H1 (cell line): Measurements from ENCODE around the gene RNF113B. TPM values are rescaled to one million over a fixed set of nuclear protein-coding genes. Genes with fewer than 3 reads are reported as not detected.

Experiments used
- CTCF ChIA-PET: fragments of 300-600 bp; sonication (Branson Sonifier 250); formaldehyde crosslinking; loops from one replicate; lab custom pipeline; 2021; ENCODE audit not compliant: partially characterized antibody; lab: Charles Lee
- POLR2A ChIA-PET: fragments of 300-600 bp; sonication (Branson Sonifier 250); formaldehyde crosslinking; loops from one replicate; lab custom pipeline; 2021; ENCODE audit warnings: inconsistent platforms; ENCODE audit not compliant: partially characterized antibody; lab: Charles Lee
- DNase-seq, 2 experiments: peaks; one replicate each; pipeline versions ENCODE4 v3.0.0 to v3.0.0-alpha.2; 2010 to 2022; ENCODE audit warnings: low spot score in 2 of 2, low read depth in 1 of 2, mixed read lengths in 1 of 2
- FAIRE-seq: peaks from 2 replicates; lab custom pipeline; 2011; peaks lifted over from hg19 to GRCh38; lab: Jason Lieb, UNC
- H2AFZ ChIP-seq: 2 replicates; pipeline ENCODE4 v1.8.1; 2012; ENCODE audit warnings: low read length, inconsistent platforms
- H2AK5ac ChIP-seq: 2 replicates; pipeline ENCODE4 v1.6.1; 2013; ENCODE audit warnings: low read depth, low read length
- H2BK120ac ChIP-seq: replicated peaks from 2 replicates; pipeline ENCODE3; 2013; ENCODE audit warnings: low read depth, low read length, inconsistent platforms
- H2BK12ac ChIP-seq: 2 replicates; pipeline ENCODE4 v1.6.1; 2013; ENCODE audit warnings: low read depth, low read length
- H2BK15ac ChIP-seq: 2 replicates; pipeline ENCODE4 v1.6.1; 2013; ENCODE audit warnings: low read length
- H2BK20ac ChIP-seq: 2 replicates; pipeline ENCODE4 v1.6.1; 2013; ENCODE audit warnings: low read length
- H2BK5ac ChIP-seq: 2 replicates; pipeline ENCODE4 v1.6.1; 2013; ENCODE audit warnings: low read depth, low read length
- H3K14ac ChIP-seq: 2 replicates; pipeline ENCODE4 v1.6.1; 2013; ENCODE audit warnings: inconsistent platforms; ENCODE audit not compliant: insufficient read length
- H3K18ac ChIP-seq: 2 replicates; pipeline ENCODE4 v1.6.1; 2013; ENCODE audit warnings: low read length; ENCODE audit errors: extremely low read depth
- H3K23ac ChIP-seq: 2 replicates; pipeline ENCODE4 v1.6.1; 2013; ENCODE audit warnings: inconsistent platforms; ENCODE audit not compliant: insufficient read length
- H3K23me2 ChIP-seq: 2 replicates; pipeline ENCODE4 v1.6.1; 2013; ENCODE audit warnings: low read depth, low read length
- H3K27ac ChIP-seq: 2 replicates; pipeline ENCODE4 v1.6.1; 2011; ENCODE audit warnings: low read depth, low read length, inconsistent platforms
- H3K27me3 ChIP-seq, 4 experiments: replicated peaks in 1 of 4; 1 replicate in 1 of 4; 2 replicates in 3 of 4; pipeline versions ENCODE4 v1.6.1 to v1.8.1; 2011 to 2013; ENCODE audit warnings: low read length in 3 of 4, mild to moderate bottlenecking in 3 of 4, inconsistent platforms in 2 of 4, mixed read lengths in 2 of 4, moderate library complexity in 1 of 4; ENCODE audit not compliant: control insufficient read depth in 3 of 4, insufficient read depth in 3 of 4; ENCODE audit errors: extremely low read depth in 1 of 4
- H3K36me3 ChIP-seq, 4 experiments: 2 replicates each; pipeline versions ENCODE4 v1.6.1 to v1.8.1; 2011 to 2013; ENCODE audit warnings: mild to moderate bottlenecking in 4 of 4, low read length in 3 of 4, moderate library complexity in 2 of 4, control low read depth in 1 of 4, inconsistent platforms in 1 of 4; ENCODE audit not compliant: insufficient read depth in 4 of 4, control insufficient read depth in 2 of 4
- H3K4ac ChIP-seq: replicated peaks from 2 replicates; pipeline ENCODE3; 2013; ENCODE audit warnings: low read length, low read depth, mixed read lengths, inconsistent platforms; ENCODE audit not compliant: insufficient read length
- H3K4me1 ChIP-seq, 4 experiments: replicated peaks in 1 of 4; 1 replicate in 1 of 4; 2 replicates in 3 of 4; pipeline versions ENCODE4 v1.6.1 to v1.8.1; 2011 to 2013; ENCODE audit warnings: low read length in 3 of 4, inconsistent platforms in 2 of 4, mixed read lengths in 1 of 4; ENCODE audit not compliant: insufficient read depth in 4 of 4, control insufficient read depth in 3 of 4
- H3K4me2 ChIP-seq, 2 experiments: 2 replicates each; pipeline versions ENCODE4 v1.6.1 to v1.8.1; 2011 to 2013; ENCODE audit warnings: low read depth in 2 of 2, low read length in 2 of 2, control low read depth in 1 of 2, inconsistent platforms in 1 of 2, mild to moderate bottlenecking in 1 of 2; ENCODE audit not compliant: insufficient read depth in 1 of 2
- H3K4me3 ChIP-seq, 4 experiments: fragments of 200-600, 300-600 bp in 1 of 4; sonication (generic), shearing (Covaris generic), sonication (Bioruptor Twin) in 1 of 4; 2 replicates each; pipeline versions ENCODE4 v1.5.1 to v1.8.1; 2011 to 2016; ENCODE audit warnings: low read length in 4 of 4, low read depth in 3 of 4, control low read depth in 2 of 4, inconsistent platforms in 2 of 4, mild to moderate bottlenecking in 2 of 4, mixed read lengths in 1 of 4, moderate library complexity in 1 of 4; ENCODE audit not compliant: insufficient read depth in 2 of 4; ENCODE audit errors: extremely low read depth in 1 of 4
- H3K56ac ChIP-seq: replicated peaks from 2 replicates; pipeline ENCODE3; 2013; ENCODE audit warnings: low read depth, mild to moderate bottlenecking, mixed read lengths, low read length, inconsistent platforms; ENCODE audit not compliant: insufficient read length
- H3K79me1 ChIP-seq: 2 replicates; pipeline ENCODE4 v1.6.1; 2013; ENCODE audit warnings: low read depth, low read length, control low read depth
- H3K79me2 ChIP-seq, 2 experiments: 2 replicates each; pipeline versions ENCODE4 v1.6.1 to v1.8.1; 2012 to 2013; ENCODE audit warnings: low read length in 2 of 2, mild to moderate bottlenecking in 2 of 2, inconsistent platforms in 1 of 2; ENCODE audit not compliant: insufficient read depth in 2 of 2, control insufficient read depth in 1 of 2
- H3K9ac ChIP-seq, 4 experiments: replicated peaks in 1 of 4; 1 replicate in 1 of 4; 2 replicates in 3 of 4; pipeline versions ENCODE4 v1.6.1 to v1.8.1; 2011 to 2013; ENCODE audit warnings: low read depth in 3 of 4, low read length in 3 of 4, control low read depth in 2 of 4, mild to moderate bottlenecking in 2 of 4, moderate library complexity in 2 of 4, inconsistent platforms in 1 of 4; ENCODE audit errors: extremely low read depth in 1 of 4
- H3K9me3 ChIP-seq, 2 experiments: 2 replicates each; pipeline versions ENCODE4 v1.6.1 to v1.8.1; 2012 to 2013; ENCODE audit warnings: mild to moderate bottlenecking in 2 of 2, moderate library complexity in 2 of 2, control low read depth in 1 of 2, inconsistent platforms in 1 of 2, low read depth in 1 of 2, low read length in 1 of 2, mixed read lengths in 1 of 2; ENCODE audit not compliant: insufficient read depth in 2 of 2
- H4K20me1 ChIP-seq, 2 experiments: replicated peaks in 1 of 2; 2 replicates each; pipeline versions ENCODE3 to v1.8.1; 2011 to 2013; ENCODE audit warnings: inconsistent platforms in 2 of 2, low read length in 2 of 2, mild to moderate bottlenecking in 1 of 2; ENCODE audit not compliant: insufficient read depth in 2 of 2, control insufficient read depth in 1 of 2
- H4K5ac ChIP-seq: 2 replicates; pipeline ENCODE4 v1.6.1; 2013; ENCODE audit warnings: low read length, low read depth, mixed read lengths, inconsistent platforms; ENCODE audit not compliant: insufficient read length
- H4K8ac ChIP-seq: 2 replicates; pipeline ENCODE4 v1.8.0; 2013; ENCODE audit warnings: mild to moderate bottlenecking, moderate library complexity, low read length, inconsistent platforms; ENCODE audit not compliant: insufficient read depth; ENCODE audit errors: extremely low read depth
- H4K91ac ChIP-seq: replicated peaks from 2 replicates; pipeline ENCODE3; 2013; ENCODE audit warnings: low read length, mixed read lengths, inconsistent platforms; ENCODE audit not compliant: insufficient read length
- CEBPB ChIP-seq: IDR thresholded peaks from 2 replicates; pipeline ENCODE4 v1.6.1; 2012; ENCODE audit warnings: low read depth, low read length
- CHD2 ChIP-seq: IDR thresholded peaks from 2 replicates; pipeline ENCODE4 v1.6.1; 2012; ENCODE audit warnings: low read length, improper control_type of control experiment
- EP300 ChIP-seq, 2 experiments: IDR thresholded peaks; 1 replicate in 1 of 2; 2 replicates in 1 of 2; pipeline ENCODE4 v1.6.1; 2011 to 2012; ENCODE audit warnings: low read depth in 2 of 2, low read length in 2 of 2, mild to moderate bottlenecking in 2 of 2, borderline replicate concordance in 1 of 2, inconsistent platforms in 1 of 2, moderate library complexity in 1 of 2
- EZH2 ChIP-seq: fragments of 200-600 bp; sonication (generic); IDR thresholded peaks from 2 replicates; pipeline ENCODE4 v1.7.1; 2012; ENCODE audit warnings: low read depth, mild to moderate bottlenecking, moderate library complexity, low read length, inconsistent platforms; ENCODE audit not compliant: severe bottlenecking
- GTF2F1 ChIP-seq: IDR thresholded peaks from 2 replicates; pipeline ENCODE4 v1.6.1; 2012; ENCODE audit warnings: low read depth, low read length, improper control_type of control experiment, borderline replicate concordance
- HDAC6 ChIP-seq: IDR thresholded peaks from one replicate; pipeline ENCODE4 v1.7.1; 2012; ENCODE audit warnings: low read depth, mild to moderate bottlenecking, inconsistent platforms, low read length, moderate library complexity
- MAX ChIP-seq: IDR thresholded peaks from 2 replicates; pipeline ENCODE4 v1.6.1; 2012; ENCODE audit warnings: inconsistent platforms
- PHF8 ChIP-seq: fragments of 200-600 bp; sonication (generic); conservative IDR thresholded peaks from 2 replicates; pipeline ENCODE4 v1.7.1; 2012; ENCODE audit warnings: low read depth, mild to moderate bottlenecking, inconsistent platforms, low read length, moderate library complexity
- POLR2AphosphoS5 ChIP-seq: IDR thresholded peaks from 2 replicates; pipeline ENCODE4 v1.6.1; 2011; ENCODE audit warnings: low read depth, low read length
- POU5F1 ChIP-seq: IDR thresholded peaks from 2 replicates; pipeline ENCODE4 v1.6.1; 2011; ENCODE audit warnings: low read depth, mild to moderate bottlenecking, low read length, moderate library complexity
- RFX5 ChIP-seq: IDR thresholded peaks from 2 replicates; pipeline ENCODE4 v1.6.1; 2011; ENCODE audit warnings: low read depth, low read length, improper control_type of control experiment, borderline replicate concordance
- SP4 ChIP-seq: IDR thresholded peaks from 2 replicates; pipeline ENCODE4 v1.6.1; 2012; ENCODE audit warnings: low read length, inconsistent platforms
- ZNF274 ChIP-seq: IDR thresholded peaks from 2 replicates; pipeline ENCODE4 v1.7.0; 2012; ENCODE audit warnings: low read length, borderline replicate concordance; ENCODE audit errors: extremely low read depth
- WGBS, 2 experiments: shearing (Covaris generic) in 1 of 2; methylation state at CpG; one replicate each; pipeline versions ENCODE4 v1.1.6 to v1.1.7; 2013 to 2015; ENCODE audit warnings: low lambda C conversion rate in 2 of 2, mixed read lengths in 2 of 2, inconsistent platforms in 1 of 2, low coverage in 1 of 2, missing lambda C conversion rate in 1 of 2; ENCODE audit not compliant: insufficient replicate concordance in 2 of 2, insufficient coverage in 1 of 2, insufficient read length in 1 of 2; ENCODE audit errors: extremely low coverage in 1 of 2, missing lambda C conversion rate in 1 of 2; 5-methylcytosine and 5-hydroxymethylcytosine counted together
- polyA plus RNA-seq, 7 experiments: library from polyadenylated mRNA; depleted of rRNA in 3 of 7; stranded (reverse) in 5 of 7; unstranded in 2 of 7; fragments of >200 nt in 5 of 7; fragments of 200-250 nt in 2 of 7; gene quantifications; 1 replicate in 5 of 7; 2 replicates in 1 of 7; 4 replicates in 1 of 7; pipeline versions ENCODE4 v1.2.1 to v1.2.3, GENCODE V29; 2011 to 2013; ENCODE audit warnings: missing spikeins in 2 of 7, mixed read lengths in 2 of 7
- total RNA-seq: library from RNA; stranded (reverse); fragmentation: NEBNext Ultra II Directional; extraction: Animal tissue kit (Norgen Biotek cat#: 25700); gene quantifications from 2 replicates; pipeline ENCODE4 v1.2.1, GENCODE V29; 2021

RNF113B gene
- total and polyA plus RNA-seq, 2 of the 8 experiments (the other 6 are each of a cell fraction or from before 2014, with no cell fraction given): not detected

DNA sequence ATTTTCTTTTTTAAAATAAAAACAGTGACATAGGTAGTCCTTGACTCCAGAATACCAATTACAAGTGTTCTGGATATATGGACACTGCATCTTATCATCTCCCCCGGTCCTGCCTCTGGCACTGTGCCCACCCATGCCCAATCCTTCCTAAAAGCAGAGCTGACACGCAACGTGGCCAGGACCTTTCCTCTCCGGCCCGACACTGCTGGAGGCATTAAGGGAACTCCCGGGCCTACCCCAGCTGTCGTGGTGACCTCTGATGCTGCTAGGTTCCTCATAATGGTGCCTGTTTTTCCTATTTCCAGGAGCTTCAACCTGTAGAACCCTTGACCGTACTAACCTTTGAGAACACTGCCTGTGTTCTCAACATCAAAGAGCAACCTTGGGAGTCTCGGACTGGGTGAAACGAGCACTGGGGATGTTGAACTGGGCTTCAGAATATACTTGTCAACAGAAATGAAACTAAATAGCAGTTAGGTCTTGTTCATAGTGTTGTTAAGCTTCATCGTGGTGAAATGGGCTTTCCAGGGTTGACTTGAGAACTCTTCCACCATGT is 13.9 kb upstream of the RNF113B start:
- H2BK5ac ChIP-seq: no peak overlapping the region
- H3K79me1 ChIP-seq: peaks cover 3% of the 10 kb centered on the region; the same call in 1 of the 2 replicates
- no peak overlapping the region for H3K4me2 ChIP-seq
- no peak overlapping the region for H2BK12ac ChIP-seq
- no peak overlapping the region for H2BK15ac ChIP-seq
- no peak for FAIRE-seq
- H2AFZ ChIP-seq: no peak overlapping the region
- CTCF ChIA-PET: interaction anchor here (1.0 to 1.9 kb wide), 2 partner anchors 11 to 55 kb away, joined by 3 to 8 read pairs; no protein-coding TSS in a partner anchor
- no peak overlapping the region for H3K9ac ChIP-seq
- no peak for DNase-seq
- H3K36me3 ChIP-seq: no peaks in the 10 kb centered on the region
- no peak overlapping the region for H3K56ac ChIP-seq
- H3K27ac ChIP-seq: no peak overlapping the region
- no peak overlapping the region for H3K4me3 ChIP-seq
- peaks cover 0 to 2% (median 1%) of the 10 kb centered on the region in 4 experiments; a peak in 1 of 7 replicates for H3K4me1 ChIP-seq
- no peaks in the 10 kb centered on the region for H3K27me3 ChIP-seq
- H4K91ac ChIP-seq: no peak overlapping the region
- H3K9me3 ChIP-seq: no peaks in the 10 kb centered on the region
- H4K8ac ChIP-seq: no peak overlapping the region
- H2AK5ac ChIP-seq: no peak overlapping the region
- H3K23me2 ChIP-seq: no peaks in the 10 kb centered on the region; the same call in 1 of the 2 replicates
- H3K23ac ChIP-seq: no peak overlapping the region
- 88% methylated on average over 11 of the region's 11 CpGs; no CpG with 5 or more reads in 1 of the 2 experiments for WGBS, 2 experiments
- no peak overlapping the region for H3K14ac ChIP-seq
- no peak overlapping the region for H3K4ac ChIP-seq
- no peak overlapping the region for H3K18ac ChIP-seq
- no peaks in the 10 kb centered on the region for H4K20me1 ChIP-seq
- H2BK20ac ChIP-seq: no peak overlapping the region
- no peak overlapping the region for H2BK120ac ChIP-seq
- peaks cover 0 to 77% of the 10 kb centered on the region in 2 experiments; a peak in 2 of 4 replicates for H3K79me2 ChIP-seq
- no peak overlapping the region for H4K5ac ChIP-seq
- POLR2A ChIA-PET: interaction anchor here (1.9 kb wide), 1 partner anchor 10 kb away, joined by 8 read pairs; no protein-coding TSS in a partner anchor
- TF ChIP-seq EZH2: no peak
- no peak for TF ChIP-seq PHF8
- TF ChIP-seq ZNF274: no peak
- no peak for TF ChIP-seq POLR2AphosphoS5
- TF ChIP-seq RFX5: no peak
- TF ChIP-seq POU5F1: no peak
- no peak for TF ChIP-seq HDAC6
- TF ChIP-seq GTF2F1: no peak
- no peak for TF ChIP-seq CEBPB
- TF ChIP-seq SP4: no peak
- TF ChIP-seq MAX: no peak
- no peak for TF ChIP-seq EP300 (IDR thresholded peaks at IDR 0.05; ENCODE audit: borderline replicate concordance in 1 of 2, low read depth in 2 of 2, low read length in 2 of 2)
- no peak for TF ChIP-seq CHD2
